GM19463 (cell line): ENCODE data around the gene NDUFV2.
A peak's percentile ranks its signal among the peaks of the same experiment; 100 is the strongest.
"Not testable (repeated sequence)": the region's sequence is repeated elsewhere in the genome, so short reads cannot be mapped to it uniquely, and the experiment has no call there.

Experiments used
- ATAC-seq: cut with Tn5 transposase; IDR thresholded peaks from one replicate; pipeline ENCODE4 v1.9.1; 2021; ENCODE audit warnings: mild to moderate bottlenecking, moderate library complexity; ENCODE audit not compliant: unreplicated experiment

NDUFV2 gene

GRCh38 chr18:9090578-9090977, 11.9 kb upstream of the NDUFV2 start:
- no peak for ATAC-seq

- ATAC-seq = no peak
Observed at GRCh38 chr18:9091066-9091476, 11.4 kb upstream of the NDUFV2 start.

GRCh38 chr18:9092665-9093064, 9.8 kb upstream of the NDUFV2 start:
- no peak for ATAC-seq

- ATAC-seq = not testable (repeated sequence)
Observed at GRCh38 chr18:9093109-9093508, 9.4 kb upstream of the NDUFV2 start.

GRCh38 chr18:9094307-9095226, 7.9 kb upstream of the NDUFV2 start:
- ATAC-seq = no peak

- ATAC-seq = peak; percentile 88
Observed at GRCh38 chr18:9095297-9096006, 7.0 kb upstream of the NDUFV2 start.

- no peak for ATAC-seq
Observed at GRCh38 chr18:9096007-9096371, 6.5 kb upstream of the NDUFV2 start.

- ATAC-seq = no peak
Observed at GRCh38 chr18:9096685-9097084, 5.8 kb upstream of the NDUFV2 start.

GRCh38 chr18:9097349-9097748, 5.2 kb upstream of the NDUFV2 start:
- ATAC-seq = no peak

- no peak for ATAC-seq
Observed at GRCh38 chr18:9100796-9101195, 1.7 kb upstream of the NDUFV2 start.

- ATAC-seq = peak; percentile 1
Observed at GRCh38 chr18:9101730-9102507, 580 bp upstream of the NDUFV2 start.

- ATAC-seq = no peak
Observed at GRCh38 chr18:9103376-9103873, 926 bp downstream of the NDUFV2 start.

GRCh38 chr18:9104244-9104901, 1.9 kb downstream of the NDUFV2 start:
- no peak for ATAC-seq

GRCh38 chr18:9105420-9105819, 2.9 kb downstream of the NDUFV2 start:
- ATAC-seq = no peak

- no peak for ATAC-seq
Observed at GRCh38 chr18:9106094-9106493, 3.6 kb downstream of the NDUFV2 start.

- ATAC-seq = no peak
Observed at GRCh38 chr18:9106800-9107584, 4.5 kb downstream of the NDUFV2 start.

- no peak for ATAC-seq
Observed at GRCh38 chr18:9108911-9109310, 6.4 kb downstream of the NDUFV2 start.

- ATAC-seq = no peak
Observed at GRCh38 chr18:9109523-9109922, 7.0 kb downstream of the NDUFV2 start.

- ATAC-seq = no peak
Observed at GRCh38 chr18:9113468-9114149, 11.1 kb downstream of the NDUFV2 start.
